H1 (cell line): ENCODE results near the gene IFT80. TPM values are rescaled to one million over a fixed set of nuclear protein-coding genes. Genes with fewer than 3 reads are reported as not detected.
A peak's percentile ranks its signal among the peaks of the same experiment; 100 is the strongest.

Experiments used
- CTCF ChIA-PET: fragments of 300-600 bp; sonication (Branson Sonifier 250); formaldehyde crosslinking; loops from one replicate; lab custom pipeline; 2021; ENCODE audit not compliant: partially characterized antibody; lab: Charles Lee
- POLR2A ChIA-PET: fragments of 300-600 bp; sonication (Branson Sonifier 250); formaldehyde crosslinking; loops from one replicate; lab custom pipeline; 2021; ENCODE audit warnings: inconsistent platforms; ENCODE audit not compliant: partially characterized antibody; lab: Charles Lee
- DNase-seq, 2 experiments: peaks; one replicate each; pipeline versions ENCODE4 v3.0.0 to v3.0.0-alpha.2; 2010 to 2022; ENCODE audit warnings: low spot score in 2 of 2, low read depth in 1 of 2, mixed read lengths in 1 of 2
- FAIRE-seq: peaks from 2 replicates; lab custom pipeline; 2011; peaks lifted over from hg19 to GRCh38; lab: Jason Lieb, UNC
- H2AFZ ChIP-seq: 2 replicates; pipeline ENCODE4 v1.8.1; 2012; ENCODE audit warnings: low read length, inconsistent platforms
- H2AK5ac ChIP-seq: 2 replicates; pipeline ENCODE4 v1.6.1; 2013; ENCODE audit warnings: low read depth, low read length
- H2BK120ac ChIP-seq: replicated peaks from 2 replicates; pipeline ENCODE3; 2013; ENCODE audit warnings: low read depth, low read length, inconsistent platforms
- H2BK12ac ChIP-seq: 2 replicates; pipeline ENCODE4 v1.6.1; 2013; ENCODE audit warnings: low read depth, low read length
- H2BK15ac ChIP-seq: 2 replicates; pipeline ENCODE4 v1.6.1; 2013; ENCODE audit warnings: low read length
- H2BK20ac ChIP-seq: 2 replicates; pipeline ENCODE4 v1.6.1; 2013; ENCODE audit warnings: low read length
- H2BK5ac ChIP-seq: 2 replicates; pipeline ENCODE4 v1.6.1; 2013; ENCODE audit warnings: low read depth, low read length
- H3K14ac ChIP-seq: 2 replicates; pipeline ENCODE4 v1.6.1; 2013; ENCODE audit warnings: inconsistent platforms; ENCODE audit not compliant: insufficient read length
- H3K18ac ChIP-seq: 2 replicates; pipeline ENCODE4 v1.6.1; 2013; ENCODE audit warnings: low read length; ENCODE audit errors: extremely low read depth
- H3K23ac ChIP-seq: 2 replicates; pipeline ENCODE4 v1.6.1; 2013; ENCODE audit warnings: inconsistent platforms; ENCODE audit not compliant: insufficient read length
- H3K23me2 ChIP-seq: 2 replicates; pipeline ENCODE4 v1.6.1; 2013; ENCODE audit warnings: low read depth, low read length
- H3K27ac ChIP-seq: 2 replicates; pipeline ENCODE4 v1.6.1; 2011; ENCODE audit warnings: low read depth, low read length, inconsistent platforms
- H3K27me3 ChIP-seq, 4 experiments: replicated peaks in 1 of 4; 1 replicate in 1 of 4; 2 replicates in 3 of 4; pipeline versions ENCODE4 v1.6.1 to v1.8.1; 2011 to 2013; ENCODE audit warnings: low read length in 3 of 4, mild to moderate bottlenecking in 3 of 4, inconsistent platforms in 2 of 4, mixed read lengths in 2 of 4, moderate library complexity in 1 of 4; ENCODE audit not compliant: control insufficient read depth in 3 of 4, insufficient read depth in 3 of 4; ENCODE audit errors: extremely low read depth in 1 of 4
- H3K36me3 ChIP-seq, 4 experiments: 2 replicates each; pipeline versions ENCODE4 v1.6.1 to v1.8.1; 2011 to 2013; ENCODE audit warnings: mild to moderate bottlenecking in 4 of 4, low read length in 3 of 4, moderate library complexity in 2 of 4, control low read depth in 1 of 4, inconsistent platforms in 1 of 4; ENCODE audit not compliant: insufficient read depth in 4 of 4, control insufficient read depth in 2 of 4
- H3K4ac ChIP-seq: replicated peaks from 2 replicates; pipeline ENCODE3; 2013; ENCODE audit warnings: low read length, low read depth, mixed read lengths, inconsistent platforms; ENCODE audit not compliant: insufficient read length
- H3K4me1 ChIP-seq, 4 experiments: replicated peaks in 1 of 4; 1 replicate in 1 of 4; 2 replicates in 3 of 4; pipeline versions ENCODE4 v1.6.1 to v1.8.1; 2011 to 2013; ENCODE audit warnings: low read length in 3 of 4, inconsistent platforms in 2 of 4, mixed read lengths in 1 of 4; ENCODE audit not compliant: insufficient read depth in 4 of 4, control insufficient read depth in 3 of 4
- H3K4me2 ChIP-seq, 2 experiments: 2 replicates each; pipeline versions ENCODE4 v1.6.1 to v1.8.1; 2011 to 2013; ENCODE audit warnings: low read depth in 2 of 2, low read length in 2 of 2, control low read depth in 1 of 2, inconsistent platforms in 1 of 2, mild to moderate bottlenecking in 1 of 2; ENCODE audit not compliant: insufficient read depth in 1 of 2
- H3K4me3 ChIP-seq, 4 experiments: fragments of 200-600, 300-600 bp in 1 of 4; sonication (generic), shearing (Covaris generic), sonication (Bioruptor Twin) in 1 of 4; 2 replicates each; pipeline versions ENCODE4 v1.5.1 to v1.8.1; 2011 to 2016; ENCODE audit warnings: low read length in 4 of 4, low read depth in 3 of 4, control low read depth in 2 of 4, inconsistent platforms in 2 of 4, mild to moderate bottlenecking in 2 of 4, mixed read lengths in 1 of 4, moderate library complexity in 1 of 4; ENCODE audit not compliant: insufficient read depth in 2 of 4; ENCODE audit errors: extremely low read depth in 1 of 4
- H3K56ac ChIP-seq: replicated peaks from 2 replicates; pipeline ENCODE3; 2013; ENCODE audit warnings: low read depth, mild to moderate bottlenecking, mixed read lengths, low read length, inconsistent platforms; ENCODE audit not compliant: insufficient read length
- H3K79me1 ChIP-seq: 2 replicates; pipeline ENCODE4 v1.6.1; 2013; ENCODE audit warnings: low read depth, low read length, control low read depth
- H3K79me2 ChIP-seq, 2 experiments: 2 replicates each; pipeline versions ENCODE4 v1.6.1 to v1.8.1; 2012 to 2013; ENCODE audit warnings: low read length in 2 of 2, mild to moderate bottlenecking in 2 of 2, inconsistent platforms in 1 of 2; ENCODE audit not compliant: insufficient read depth in 2 of 2, control insufficient read depth in 1 of 2
- H3K9ac ChIP-seq, 4 experiments: replicated peaks in 1 of 4; 1 replicate in 1 of 4; 2 replicates in 3 of 4; pipeline versions ENCODE4 v1.6.1 to v1.8.1; 2011 to 2013; ENCODE audit warnings: low read depth in 3 of 4, low read length in 3 of 4, control low read depth in 2 of 4, mild to moderate bottlenecking in 2 of 4, moderate library complexity in 2 of 4, inconsistent platforms in 1 of 4; ENCODE audit errors: extremely low read depth in 1 of 4
- H3K9me3 ChIP-seq, 2 experiments: 2 replicates each; pipeline versions ENCODE4 v1.6.1 to v1.8.1; 2012 to 2013; ENCODE audit warnings: mild to moderate bottlenecking in 2 of 2, moderate library complexity in 2 of 2, control low read depth in 1 of 2, inconsistent platforms in 1 of 2, low read depth in 1 of 2, low read length in 1 of 2, mixed read lengths in 1 of 2; ENCODE audit not compliant: insufficient read depth in 2 of 2
- H4K20me1 ChIP-seq, 2 experiments: replicated peaks in 1 of 2; 2 replicates each; pipeline versions ENCODE3 to v1.8.1; 2011 to 2013; ENCODE audit warnings: inconsistent platforms in 2 of 2, low read length in 2 of 2, mild to moderate bottlenecking in 1 of 2; ENCODE audit not compliant: insufficient read depth in 2 of 2, control insufficient read depth in 1 of 2
- H4K5ac ChIP-seq: 2 replicates; pipeline ENCODE4 v1.6.1; 2013; ENCODE audit warnings: low read length, low read depth, mixed read lengths, inconsistent platforms; ENCODE audit not compliant: insufficient read length
- H4K8ac ChIP-seq: 2 replicates; pipeline ENCODE4 v1.8.0; 2013; ENCODE audit warnings: mild to moderate bottlenecking, moderate library complexity, low read length, inconsistent platforms; ENCODE audit not compliant: insufficient read depth; ENCODE audit errors: extremely low read depth
- H4K91ac ChIP-seq: replicated peaks from 2 replicates; pipeline ENCODE3; 2013; ENCODE audit warnings: low read length, mixed read lengths, inconsistent platforms; ENCODE audit not compliant: insufficient read length
- ASH2L ChIP-seq: fragments of 200-600, 300-600 bp; sonication (generic); IDR thresholded peaks from one replicate; pipeline ENCODE4 v1.7.1; 2017; ENCODE audit warnings: low read length
- CREB1 ChIP-seq: IDR thresholded peaks from 2 replicates; pipeline ENCODE4 v1.6.1; 2012; ENCODE audit warnings: inconsistent platforms
- EP300 ChIP-seq, 2 experiments: IDR thresholded peaks; 1 replicate in 1 of 2; 2 replicates in 1 of 2; pipeline ENCODE4 v1.6.1; 2011 to 2012; ENCODE audit warnings: low read depth in 2 of 2, low read length in 2 of 2, mild to moderate bottlenecking in 2 of 2, borderline replicate concordance in 1 of 2, inconsistent platforms in 1 of 2, moderate library complexity in 1 of 2
- GABPA ChIP-seq: IDR thresholded peaks from 2 replicates; pipeline ENCODE4 v1.6.1; 2011; ENCODE audit warnings: mild to moderate bottlenecking, low read length, moderate library complexity, borderline replicate concordance; ENCODE audit not compliant: insufficient read depth
- GTF2F1 ChIP-seq: IDR thresholded peaks from 2 replicates; pipeline ENCODE4 v1.6.1; 2012; ENCODE audit warnings: low read depth, low read length, improper control_type of control experiment, borderline replicate concordance
- HDAC6 ChIP-seq: IDR thresholded peaks from one replicate; pipeline ENCODE4 v1.7.1; 2012; ENCODE audit warnings: low read depth, mild to moderate bottlenecking, inconsistent platforms, low read length, moderate library complexity
- JUN ChIP-seq: IDR thresholded peaks from 2 replicates; pipeline ENCODE4 v1.6.1; 2011; ENCODE audit warnings: low read depth, mild to moderate bottlenecking, improper control_type of control experiment, low read length
- NRF1 ChIP-seq: IDR thresholded peaks from 2 replicates; pipeline ENCODE4 v1.6.1; 2011; ENCODE audit warnings: mild to moderate bottlenecking, low read depth, low read length, improper control_type of control experiment
- POLR2A ChIP-seq, 2 experiments: IDR thresholded peaks; 1 replicate in 1 of 2; 2 replicates in 1 of 2; pipeline ENCODE4 v1.6.1; 2011; ENCODE audit warnings: low read depth in 2 of 2, low read length in 2 of 2, mild to moderate bottlenecking in 2 of 2; ENCODE audit errors: control extremely low read depth in 1 of 2
- POLR2AphosphoS5 ChIP-seq: IDR thresholded peaks from 2 replicates; pipeline ENCODE4 v1.6.1; 2011; ENCODE audit warnings: low read depth, low read length
- SIRT6 ChIP-seq: IDR thresholded peaks from one replicate; pipeline ENCODE4 v1.7.1; 2012; ENCODE audit warnings: low read length, inconsistent platforms
- SIX5 ChIP-seq: IDR thresholded peaks from 2 replicates; pipeline ENCODE4 v1.6.1; 2011; ENCODE audit warnings: mild to moderate bottlenecking, low read depth, low read length
- SUZ12 ChIP-seq: fragments of 200-600 bp; sonication (generic); IDR thresholded peaks from 2 replicates; pipeline ENCODE4 v1.6.1; 2012; ENCODE audit warnings: mild to moderate bottlenecking, inconsistent platforms, low read length, moderate library complexity, mixed read lengths
- TAF7 ChIP-seq: optimal IDR thresholded peaks from 2 replicates; pipeline ENCODE3; 2011; ENCODE audit warnings: low read depth, mild to moderate bottlenecking, inconsistent platforms, low read length, moderate library complexity, borderline replicate concordance
- WGBS, 2 experiments: shearing (Covaris generic) in 1 of 2; methylation state at CpG; one replicate each; pipeline versions ENCODE4 v1.1.6 to v1.1.7; 2013 to 2015; ENCODE audit warnings: low lambda C conversion rate in 2 of 2, mixed read lengths in 2 of 2, inconsistent platforms in 1 of 2, low coverage in 1 of 2, missing lambda C conversion rate in 1 of 2; ENCODE audit not compliant: insufficient replicate concordance in 2 of 2, insufficient coverage in 1 of 2, insufficient read length in 1 of 2; ENCODE audit errors: extremely low coverage in 1 of 2, missing lambda C conversion rate in 1 of 2; 5-methylcytosine and 5-hydroxymethylcytosine counted together
- polyA plus RNA-seq, 7 experiments: library from polyadenylated mRNA; depleted of rRNA in 3 of 7; stranded (reverse) in 5 of 7; unstranded in 2 of 7; fragments of >200 nt in 5 of 7; fragments of 200-250 nt in 2 of 7; gene quantifications; 1 replicate in 5 of 7; 2 replicates in 1 of 7; 4 replicates in 1 of 7; pipeline versions ENCODE4 v1.2.1 to v1.2.3, GENCODE V29; 2011 to 2013; ENCODE audit warnings: missing spikeins in 2 of 7, mixed read lengths in 2 of 7
- total RNA-seq: library from RNA; stranded (reverse); fragmentation: NEBNext Ultra II Directional; extraction: Animal tissue kit (Norgen Biotek cat#: 25700); gene quantifications from 2 replicates; pipeline ENCODE4 v1.2.1, GENCODE V29; 2021

Gene IFT80
- total and polyA plus RNA-seq, 2 of the 8 experiments (the other 6 are each of a cell fraction or from before 2014, with no cell fraction given), result 7.2 to 25.9 TPM

DNA sequence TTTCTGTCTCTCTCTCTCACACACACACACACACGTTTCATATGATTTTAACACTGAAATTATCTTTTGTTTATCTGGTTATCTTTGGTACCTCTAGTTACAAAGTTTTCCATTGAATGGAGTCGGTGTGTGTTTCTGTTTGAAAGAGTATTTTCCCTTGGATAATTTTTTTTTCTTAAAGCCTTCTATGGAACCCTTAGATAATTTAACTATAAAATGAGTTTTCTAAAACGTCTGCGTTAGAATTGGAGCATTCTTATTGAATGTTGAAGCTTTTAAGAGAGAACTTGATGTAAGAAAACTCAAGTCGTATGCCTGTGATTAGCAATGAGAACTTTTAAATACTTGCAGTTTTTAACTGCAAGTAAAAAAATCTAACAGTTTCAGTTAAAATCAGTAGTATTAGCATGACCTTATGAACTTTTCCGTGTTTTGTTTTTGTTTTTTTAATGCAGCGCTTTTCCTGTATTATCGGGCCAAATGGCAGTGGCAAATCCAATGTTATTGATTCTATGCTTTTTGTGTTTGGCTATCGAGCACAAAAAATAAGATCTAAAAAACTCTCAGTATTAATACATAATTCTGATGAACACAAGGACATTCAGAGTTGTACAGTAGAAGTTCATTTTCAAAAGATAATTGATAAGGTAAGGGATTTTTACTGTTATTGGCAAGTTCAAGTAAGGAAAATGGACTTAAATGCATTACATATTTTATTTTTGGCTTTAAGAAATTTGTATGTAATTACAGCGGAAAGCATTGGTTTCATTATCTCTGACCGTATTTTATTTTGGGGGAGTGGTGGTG lies 3.4 kb upstream of the IFT80 start:
- no peak overlapping the region for H3K4ac ChIP-seq
- peaks cover 5% of the 10 kb centered on the region; the same call in 1 of the 2 replicates for H3K23me2 ChIP-seq
- no peak overlapping the region for H3K56ac ChIP-seq
- 81% methylated on average over 11 of the region's 11 CpGs; no CpG with 5 or more reads in 1 of the 2 experiments for WGBS, 2 experiments
- H3K27me3 ChIP-seq, result no peaks in the 10 kb centered on the region
- no peak overlapping the region for H2BK12ac ChIP-seq
- no peaks in the 10 kb centered on the region for H3K79me1 ChIP-seq
- H2BK15ac ChIP-seq, result no peak overlapping the region
- no peak overlapping the region for H2BK5ac ChIP-seq
- H3K9ac ChIP-seq, result no peak overlapping the region
- peaks cover 0 to 34% (median 3%) of the 10 kb centered on the region in 4 experiments; a peak in 5 of 8 replicates for H3K36me3 ChIP-seq
- no peak overlapping the region for H2BK20ac ChIP-seq
- no peak overlapping the region for H4K91ac ChIP-seq
- no peaks in the 10 kb centered on the region for H3K9me3 ChIP-seq
- H3K27ac ChIP-seq, result no peak overlapping the region
- H4K5ac ChIP-seq, result no peak overlapping the region
- no peak overlapping the region for H3K18ac ChIP-seq
- ChIA-PET CTCF (no interaction called here), POLR2A (interaction anchor here (0.8 to 1.4 kb wide), 5 partner anchors 8 to 47 kb away, joined by 3 to 6 read pairs (median 4); partner anchors contain the start of gene TRIM59)
- no peak overlapping the region for H2BK120ac ChIP-seq
- no peak overlapping the region for H4K8ac ChIP-seq
- H3K14ac ChIP-seq, result no peak overlapping the region
- H4K20me1 ChIP-seq, result peaks cover 18% of the 10 kb centered on the region in 2 experiments
- no peak overlapping the region for H3K23ac ChIP-seq
- H3K4me3 ChIP-seq, result peak overlapping the region; percentile 4 to 99 (median 48); a peak in 4 of 8 replicates
- H2AK5ac ChIP-seq, result no peak overlapping the region
- FAIRE-seq, result no peak
- H2AFZ ChIP-seq, result no peak overlapping the region
- no peak for DNase-seq
- H3K4me1 ChIP-seq, result no peaks in the 10 kb centered on the region; a peak in 3 of 7 replicates
- peak overlapping the region; percentile 87 to 91; a peak in 3 of 4 replicates for H3K4me2 ChIP-seq
- peaks cover 19 to 90% of the 10 kb centered on the region in 2 experiments for H3K79me2 ChIP-seq
- TF ChIP-seq GTF2F1 (no peak), EP300 (IDR thresholded peaks at IDR 0.05; ENCODE audit: borderline replicate concordance in 1 of 2, low read depth in 2 of 2, low read length in 2 of 2) (no peak), CREB1 (no peak), SIX5 (no peak), SIRT6 (no peak), POLR2AphosphoS5 (no peak), POLR2A (IDR thresholded peaks at IDR 0.05; ENCODE audit: control extremely low read depth in 1 of 2, low read depth in 2 of 2, low read length in 2 of 2) (no peak), SUZ12 (no peak), JUN (no peak), GABPA (no peak), TAF7 (no peak), ASH2L (no peak), NRF1 (no peak), HDAC6 (no peak)
